Keratinocyte (primary cell): Measurements from ENCODE around the gene BTG4.

ENCODE experiments used
- CTCF ChIP-seq, 3 experiments: IDR thresholded peaks in 1 of 3; conservative IDR thresholded peaks in 1 of 3; optimal IDR thresholded peaks in 1 of 3; 2 replicates in 2 of 3; 3 replicates in 1 of 3; pipeline versions ENCODE3 to v1.5.1; 2011; ENCODE audit warnings: low read length in 3 of 3, mild to moderate bottlenecking in 3 of 3, moderate library complexity in 2 of 3, control low read depth in 1 of 3, inconsistent platforms in 1 of 3; ENCODE audit not compliant: insufficient read depth in 2 of 3; ENCODE audit errors: extremely low read depth in 1 of 3
- EZH2 ChIP-seq: IDR thresholded peaks from one replicate; pipeline ENCODE4 v1.6.1; 2012; ENCODE audit warnings: inconsistent platforms, mild to moderate bottlenecking, low read length, moderate library complexity

GRCh38 chr11:111525456-111525855 is 13.3 kb upstream of the BTG4 start:
- TF ChIP-seq EZH2 (no peak), CTCF (optimal IDR thresholded peaks at IDR 0.05 in 1 of 3, IDR thresholded peaks at IDR 0.05 in 1 of 3, conservative IDR thresholded peaks at IDR 0.05 in 1 of 3; ENCODE audit: extremely low read depth in 1 of 3, insufficient read depth in 2 of 3, low read length in 3 of 3) (no peak)
